K562 (cell line): ENCODE data around the gene TAF10. TPM values are rescaled to one million over a fixed set of nuclear protein-coding genes. Genes with fewer than 3 reads are reported as not detected.

Experiments used
- STAT5A ChIP-seq: IDR thresholded peaks from 2 replicates; pipeline ENCODE4 v1.6.1; 2012; ENCODE audit warnings: low read length, inconsistent platforms, borderline replicate concordance
- ZNF175 ChIP-seq: fragments of 200-800 bp; sonication (Bioruptor generic); IDR thresholded peaks from 2 replicates; pipeline ENCODE4 v1.6.1; 2016; ENCODE audit warnings: low read depth, mild to moderate bottlenecking, missing genetic modification characterization, missing compliant biosample characterization
- polyA plus RNA-seq, 8 experiments: library from polyadenylated mRNA; depleted of rRNA in 4 of 8; stranded (reverse) in 5 of 8; unstranded in 3 of 8; fragments of >200 nt; fragmentation: Nextera tagmentation in 2 of 8; fragmentation: Illumina TruSeq in 1 of 8; extraction: Ambion mirVana in 2 of 8; extraction: Trizol in 1 of 8; gene quantifications; 2 replicates each; pipeline versions ENCODE4 v1.2.1 to v1.2.3, GENCODE V29; 2011 to 2014; ENCODE audit warnings: inconsistent platforms in 1 of 8, missing spikeins in 1 of 8
- total RNA-seq, 7 experiments: library from RNA; depleted of rRNA in 6 of 7; stranded (reverse); fragments of >200 nt in 6 of 7; fragmentation: Illumina TruSeq in 2 of 7; extraction: Trizol in 2 of 7; gene quantifications; 2 replicates each; pipeline versions ENCODE4 v1.2.1 to v1.2.3, GENCODE V29; 2011 to 2021; ENCODE audit warnings: low replicate concordance in 1 of 7
- TF ChIP-seq, protein P1 (sequence below): fragments of 450-650 bp; IDR thresholded peaks from 2 replicates; pipeline ENCODE4 v1.6.1; 2016; ENCODE audit warnings: mild to moderate bottlenecking, moderate library complexity

The TAF10 gene
- total and polyA plus RNA-seq, 9 of the 15 experiments (the other 6 are each of a cell fraction or from before 2014, with no cell fraction given), result 19.5 to 197 (median 121) TPM

DNA sequence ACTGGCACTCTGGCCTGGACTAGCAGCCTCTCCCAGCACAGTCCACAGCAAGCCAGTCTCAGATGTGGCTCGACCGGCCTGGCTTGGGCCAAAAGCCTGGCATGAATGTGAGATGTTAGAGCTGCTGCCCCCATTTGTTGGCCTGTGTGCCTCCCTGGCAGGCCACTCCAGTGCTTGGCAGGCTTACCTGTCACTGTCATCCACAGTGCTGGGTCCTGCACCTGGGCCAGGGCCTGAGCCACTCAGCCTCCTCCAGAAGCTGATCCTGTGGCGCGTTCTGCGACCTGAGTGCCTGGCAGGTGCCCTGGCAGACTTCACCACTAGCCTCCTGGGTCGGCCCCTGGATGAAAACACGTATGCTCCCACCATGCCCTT, 44.7 kb downstream of the TAF10 start (continued):
- TF ChIP-seq, protein P1, sequence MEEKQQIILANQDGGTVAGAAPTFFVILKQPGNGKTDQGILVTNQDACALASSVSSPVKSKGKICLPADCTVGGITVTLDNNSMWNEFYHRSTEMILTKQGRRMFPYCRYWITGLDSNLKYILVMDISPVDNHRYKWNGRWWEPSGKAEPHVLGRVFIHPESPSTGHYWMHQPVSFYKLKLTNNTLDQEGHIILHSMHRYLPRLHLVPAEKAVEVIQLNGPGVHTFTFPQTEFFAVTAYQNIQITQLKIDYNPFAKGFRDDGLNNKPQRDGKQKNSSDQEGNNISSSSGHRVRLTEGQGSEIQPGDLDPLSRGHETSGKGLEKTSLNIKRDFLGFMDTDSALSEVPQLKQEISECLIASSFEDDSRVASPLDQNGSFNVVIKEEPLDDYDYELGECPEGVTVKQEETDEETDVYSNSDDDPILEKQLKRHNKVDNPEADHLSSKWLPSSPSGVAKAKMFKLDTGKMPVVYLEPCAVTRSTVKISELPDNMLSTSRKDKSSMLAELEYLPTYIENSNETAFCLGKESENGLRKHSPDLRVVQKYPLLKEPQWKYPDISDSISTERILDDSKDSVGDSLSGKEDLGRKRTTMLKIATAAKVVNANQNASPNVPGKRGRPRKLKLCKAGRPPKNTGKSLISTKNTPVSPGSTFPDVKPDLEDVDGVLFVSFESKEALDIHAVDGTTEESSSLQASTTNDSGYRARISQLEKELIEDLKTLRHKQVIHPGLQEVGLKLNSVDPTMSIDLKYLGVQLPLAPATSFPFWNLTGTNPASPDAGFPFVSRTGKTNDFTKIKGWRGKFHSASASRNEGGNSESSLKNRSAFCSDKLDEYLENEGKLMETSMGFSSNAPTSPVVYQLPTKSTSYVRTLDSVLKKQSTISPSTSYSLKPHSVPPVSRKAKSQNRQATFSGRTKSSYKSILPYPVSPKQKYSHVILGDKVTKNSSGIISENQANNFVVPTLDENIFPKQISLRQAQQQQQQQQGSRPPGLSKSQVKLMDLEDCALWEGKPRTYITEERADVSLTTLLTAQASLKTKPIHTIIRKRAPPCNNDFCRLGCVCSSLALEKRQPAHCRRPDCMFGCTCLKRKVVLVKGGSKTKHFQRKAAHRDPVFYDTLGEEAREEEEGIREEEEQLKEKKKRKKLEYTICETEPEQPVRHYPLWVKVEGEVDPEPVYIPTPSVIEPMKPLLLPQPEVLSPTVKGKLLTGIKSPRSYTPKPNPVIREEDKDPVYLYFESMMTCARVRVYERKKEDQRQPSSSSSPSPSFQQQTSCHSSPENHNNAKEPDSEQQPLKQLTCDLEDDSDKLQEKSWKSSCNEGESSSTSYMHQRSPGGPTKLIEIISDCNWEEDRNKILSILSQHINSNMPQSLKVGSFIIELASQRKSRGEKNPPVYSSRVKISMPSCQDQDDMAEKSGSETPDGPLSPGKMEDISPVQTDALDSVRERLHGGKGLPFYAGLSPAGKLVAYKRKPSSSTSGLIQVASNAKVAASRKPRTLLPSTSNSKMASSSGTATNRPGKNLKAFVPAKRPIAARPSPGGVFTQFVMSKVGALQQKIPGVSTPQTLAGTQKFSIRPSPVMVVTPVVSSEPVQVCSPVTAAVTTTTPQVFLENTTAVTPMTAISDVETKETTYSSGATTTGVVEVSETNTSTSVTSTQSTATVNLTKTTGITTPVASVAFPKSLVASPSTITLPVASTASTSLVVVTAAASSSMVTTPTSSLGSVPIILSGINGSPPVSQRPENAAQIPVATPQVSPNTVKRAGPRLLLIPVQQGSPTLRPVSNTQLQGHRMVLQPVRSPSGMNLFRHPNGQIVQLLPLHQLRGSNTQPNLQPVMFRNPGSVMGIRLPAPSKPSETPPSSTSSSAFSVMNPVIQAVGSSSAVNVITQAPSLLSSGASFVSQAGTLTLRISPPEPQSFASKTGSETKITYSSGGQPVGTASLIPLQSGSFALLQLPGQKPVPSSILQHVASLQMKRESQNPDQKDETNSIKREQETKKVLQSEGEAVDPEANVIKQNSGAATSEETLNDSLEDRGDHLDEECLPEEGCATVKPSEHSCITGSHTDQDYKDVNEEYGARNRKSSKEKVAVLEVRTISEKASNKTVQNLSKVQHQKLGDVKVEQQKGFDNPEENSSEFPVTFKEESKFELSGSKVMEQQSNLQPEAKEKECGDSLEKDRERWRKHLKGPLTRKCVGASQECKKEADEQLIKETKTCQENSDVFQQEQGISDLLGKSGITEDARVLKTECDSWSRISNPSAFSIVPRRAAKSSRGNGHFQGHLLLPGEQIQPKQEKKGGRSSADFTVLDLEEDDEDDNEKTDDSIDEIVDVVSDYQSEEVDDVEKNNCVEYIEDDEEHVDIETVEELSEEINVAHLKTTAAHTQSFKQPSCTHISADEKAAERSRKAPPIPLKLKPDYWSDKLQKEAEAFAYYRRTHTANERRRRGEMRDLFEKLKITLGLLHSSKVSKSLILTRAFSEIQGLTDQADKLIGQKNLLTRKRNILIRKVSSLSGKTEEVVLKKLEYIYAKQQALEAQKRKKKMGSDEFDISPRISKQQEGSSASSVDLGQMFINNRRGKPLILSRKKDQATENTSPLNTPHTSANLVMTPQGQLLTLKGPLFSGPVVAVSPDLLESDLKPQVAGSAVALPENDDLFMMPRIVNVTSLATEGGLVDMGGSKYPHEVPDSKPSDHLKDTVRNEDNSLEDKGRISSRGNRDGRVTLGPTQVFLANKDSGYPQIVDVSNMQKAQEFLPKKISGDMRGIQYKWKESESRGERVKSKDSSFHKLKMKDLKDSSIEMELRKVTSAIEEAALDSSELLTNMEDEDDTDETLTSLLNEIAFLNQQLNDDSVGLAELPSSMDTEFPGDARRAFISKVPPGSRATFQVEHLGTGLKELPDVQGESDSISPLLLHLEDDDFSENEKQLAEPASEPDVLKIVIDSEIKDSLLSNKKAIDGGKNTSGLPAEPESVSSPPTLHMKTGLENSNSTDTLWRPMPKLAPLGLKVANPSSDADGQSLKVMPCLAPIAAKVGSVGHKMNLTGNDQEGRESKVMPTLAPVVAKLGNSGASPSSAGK, result no peak
- no peak for TF ChIP-seq STAT5A
- no peak for TF ChIP-seq ZNF175 (CRISPR knock-in tag)
